Measurements from ENCODE around the gene RNF150.
"Not testable (repeated sequence)": the region's sequence is repeated elsewhere in the genome, so short reads cannot be mapped to it uniquely, and the experiment has no call there.

Gene RNF150

DNA sequence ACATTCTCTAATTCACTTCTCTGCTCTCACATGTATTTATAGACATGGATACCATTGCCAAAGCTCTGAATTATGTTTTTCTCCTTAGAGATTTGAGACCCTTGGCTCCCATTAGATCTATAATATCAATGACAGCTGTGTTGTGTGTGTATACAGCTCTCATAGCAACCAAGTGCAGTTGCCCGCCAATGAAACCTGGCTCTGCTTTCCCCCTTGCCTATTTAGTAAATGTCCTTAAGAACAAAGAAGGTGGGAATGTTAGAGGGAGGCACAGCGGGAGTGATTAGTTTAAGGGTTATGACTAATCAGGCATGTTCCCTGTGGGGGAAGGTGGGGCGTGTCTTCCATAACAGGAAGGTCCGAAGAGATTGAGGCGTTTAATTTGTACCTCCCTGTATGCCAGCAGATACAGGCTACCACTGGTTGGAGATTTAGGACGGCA lies 276.6 kb downstream of the RNF150 start:
- no peak for DNase-seq

DNA sequence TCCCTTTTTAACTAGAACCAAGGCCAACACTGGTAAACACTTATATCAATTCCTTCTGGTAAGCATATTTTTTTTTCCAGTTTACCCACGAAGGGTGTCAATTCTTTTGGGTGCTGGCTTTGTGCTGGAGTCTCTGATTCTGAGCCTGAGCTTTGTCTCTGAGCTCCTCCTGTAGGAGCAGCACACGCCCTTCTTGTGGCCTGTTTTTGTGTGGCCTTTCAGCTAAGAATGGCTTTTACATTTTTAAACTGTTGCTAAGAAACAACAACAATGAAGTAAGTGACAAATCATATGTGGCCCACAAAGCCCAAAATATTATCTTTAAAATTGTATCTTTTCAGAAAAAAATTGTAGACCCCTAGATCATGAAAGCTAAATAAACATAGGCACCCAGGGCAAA lies 279.1 kb downstream of the RNF150 start:
- DNase-seq, result no peak

DNA sequence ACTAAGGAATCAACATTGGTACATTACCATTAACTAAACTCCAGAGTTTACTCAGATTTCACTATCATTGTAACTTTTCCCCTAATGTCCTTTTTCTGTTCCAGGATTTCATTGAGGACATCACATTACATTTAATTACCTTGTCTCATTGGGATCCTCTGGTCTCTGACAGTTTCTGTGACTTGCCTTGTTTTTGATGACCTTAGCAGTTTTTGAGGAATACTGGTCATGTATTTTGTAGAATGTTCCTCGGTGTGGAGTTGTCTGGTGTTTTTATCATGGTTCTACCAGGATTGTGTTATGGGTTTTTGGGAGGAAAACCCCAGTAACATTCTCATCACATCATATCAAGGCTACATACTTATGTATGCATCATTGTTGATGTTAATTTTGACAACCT lies 281.5 kb downstream of the RNF150 start:
- no peak for DNase-seq

DNA sequence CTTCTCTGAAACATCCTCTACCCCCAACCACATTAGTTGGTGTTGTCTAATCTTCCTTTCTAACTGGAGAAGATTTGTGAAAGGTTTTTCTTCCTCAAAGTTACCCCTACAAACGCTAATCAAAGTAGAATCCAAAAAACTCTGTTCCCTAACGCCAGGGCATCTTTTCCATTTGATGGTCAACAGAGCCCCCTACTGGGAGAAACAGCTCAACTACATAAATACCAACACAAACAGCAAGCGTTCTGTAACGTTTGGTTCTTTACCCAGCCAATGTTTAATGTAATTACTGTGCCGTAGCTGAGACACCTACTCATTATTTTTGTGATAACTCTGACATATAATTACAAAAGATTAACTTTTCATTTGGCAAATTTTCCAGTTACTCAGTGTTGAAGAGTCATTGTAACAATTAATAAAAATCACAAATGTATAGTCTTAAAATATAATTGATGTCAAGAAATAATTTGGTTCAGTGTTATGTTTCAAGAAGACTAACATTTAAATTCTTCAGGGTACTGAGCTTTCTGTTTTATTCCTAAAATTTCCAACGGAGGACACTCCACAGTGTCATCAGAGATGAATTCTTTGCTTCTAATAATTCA lies 282.1 kb downstream of the RNF150 start:
- DNase-seq, result no peak

- DNase-seq, result no peak
These were observed 283.7 kb downstream of the RNF150 start for GRCh38 chr4:140849526-140849925.

DNA sequence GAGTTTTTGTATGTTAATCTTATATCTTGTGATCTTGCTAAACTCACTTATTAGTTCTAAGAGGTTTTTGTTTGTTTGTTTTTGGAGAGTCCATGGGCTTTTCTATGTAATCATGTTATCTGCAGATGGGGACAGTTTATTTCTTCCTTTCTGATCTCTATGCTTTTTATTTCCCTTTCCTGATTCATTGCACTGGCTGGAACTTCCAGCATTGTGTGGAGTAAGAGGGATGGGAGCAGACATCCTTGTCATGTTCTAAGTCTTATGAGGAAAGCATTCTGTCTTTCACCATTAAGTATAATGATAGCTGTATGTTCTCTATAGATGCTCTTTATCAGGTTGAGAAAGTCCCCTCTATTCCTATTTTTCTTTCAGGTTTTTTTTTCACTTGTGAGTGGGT lies 286.5 kb downstream of the RNF150 start:
- DNase-seq, result no peak

DNA sequence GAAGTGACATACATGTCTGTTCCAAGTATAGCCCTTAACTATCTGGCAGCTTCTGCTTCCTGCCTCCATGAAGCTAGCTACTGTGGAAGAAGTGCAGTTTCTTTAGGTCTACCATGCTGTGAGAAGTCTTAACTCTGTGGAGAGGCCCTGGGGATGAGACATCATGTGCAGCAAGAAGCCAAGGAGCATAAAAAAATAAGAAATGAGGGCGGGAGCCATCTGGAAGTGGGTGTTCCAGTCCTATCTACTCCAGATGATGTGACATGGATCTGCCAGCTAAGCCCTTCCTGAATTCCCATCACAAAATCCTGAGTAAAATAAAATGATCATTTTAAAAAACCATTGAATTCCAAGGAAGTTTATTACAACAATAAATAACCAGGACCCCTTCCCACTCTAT lies 289.2 kb downstream of the RNF150 start:
- DNase-seq, result no peak

GRCh38 chr4:140841186-140841585 lies 292.1 kb downstream of the RNF150 start:
- DNase-seq, result no peak

DNA sequence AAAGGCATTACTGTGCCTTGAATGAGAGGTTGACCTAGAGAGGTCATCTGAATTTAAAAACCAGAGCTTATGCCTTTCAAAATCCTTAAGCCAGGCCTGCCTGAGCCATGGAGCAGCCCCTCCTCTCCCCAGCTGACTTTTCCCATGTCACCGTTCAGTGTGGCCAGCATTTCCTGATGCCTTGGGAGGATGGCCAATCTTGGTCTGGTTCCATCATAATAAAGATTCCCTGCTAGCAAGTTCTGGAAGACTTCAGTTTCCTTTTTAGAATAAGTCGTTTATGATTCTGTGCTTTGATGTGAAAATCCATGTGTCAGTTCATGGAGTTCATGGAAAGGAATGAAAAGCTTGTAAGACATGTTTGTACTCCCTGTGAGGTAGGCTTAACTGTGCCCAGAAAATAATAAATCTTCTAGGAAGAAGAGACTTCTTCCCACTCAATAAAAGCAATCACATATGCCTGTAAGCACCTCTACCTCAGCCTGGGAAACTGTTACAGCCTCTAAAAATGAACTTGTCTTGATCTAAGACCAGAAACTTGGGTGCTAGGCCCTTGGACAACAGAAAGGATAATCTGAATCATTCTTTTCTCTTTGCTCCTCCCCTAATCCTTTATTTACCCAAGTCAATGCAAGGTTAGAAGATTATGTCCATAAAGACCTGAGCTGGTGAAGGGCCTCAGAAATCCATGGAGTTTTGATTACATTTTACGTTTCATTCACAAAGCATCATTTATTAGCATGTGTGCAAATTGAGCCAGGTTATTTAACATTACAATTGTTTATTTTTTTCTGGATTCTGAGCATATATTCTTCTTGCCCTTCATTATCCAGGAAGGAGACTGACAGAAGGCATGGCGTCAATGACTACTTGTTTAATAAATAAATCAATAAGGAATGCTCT lies 293.1 kb downstream of the RNF150 start:
- no peak for DNase-seq

- DNase-seq, result no peak
These were observed 293.9 kb downstream of the RNF150 start for GRCh38 chr4:140839406-140839805.

GRCh38 chr4:140837736-140838135 lies 295.5 kb downstream of the RNF150 start:
- no peak for DNase-seq

DNA sequence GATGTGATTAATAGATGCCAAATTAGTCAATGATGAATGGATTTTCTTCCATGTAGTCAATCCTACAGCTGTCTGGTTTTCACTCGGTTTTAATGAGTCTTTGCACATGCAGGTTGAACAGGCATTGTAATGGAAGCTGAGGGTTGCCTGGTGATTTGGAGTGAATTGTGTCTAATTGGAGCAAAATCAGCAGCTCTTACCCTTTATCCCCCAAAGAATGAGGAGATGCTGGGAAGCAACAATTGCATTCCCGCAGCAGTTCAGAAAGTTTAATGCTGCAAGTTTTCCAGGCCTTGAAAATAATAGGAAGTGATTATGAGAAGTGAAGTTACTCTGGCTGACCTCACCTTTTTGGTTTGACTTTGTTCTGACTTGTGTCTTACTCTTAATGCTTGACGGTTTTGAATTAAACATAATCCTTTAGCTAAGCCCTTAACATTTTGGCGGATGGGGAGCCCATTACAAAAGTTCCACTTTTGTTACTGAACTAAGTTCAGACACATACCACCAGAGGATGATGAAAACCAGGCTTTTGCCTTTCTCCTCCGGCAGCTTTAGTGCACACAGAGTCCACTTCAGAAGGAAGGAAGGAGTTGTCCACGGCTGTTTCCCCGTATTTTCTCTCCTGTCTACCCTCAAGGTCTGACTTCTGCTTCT lies 298.3 kb downstream of the RNF150 start:
- DNase-seq, result no peak

DNA sequence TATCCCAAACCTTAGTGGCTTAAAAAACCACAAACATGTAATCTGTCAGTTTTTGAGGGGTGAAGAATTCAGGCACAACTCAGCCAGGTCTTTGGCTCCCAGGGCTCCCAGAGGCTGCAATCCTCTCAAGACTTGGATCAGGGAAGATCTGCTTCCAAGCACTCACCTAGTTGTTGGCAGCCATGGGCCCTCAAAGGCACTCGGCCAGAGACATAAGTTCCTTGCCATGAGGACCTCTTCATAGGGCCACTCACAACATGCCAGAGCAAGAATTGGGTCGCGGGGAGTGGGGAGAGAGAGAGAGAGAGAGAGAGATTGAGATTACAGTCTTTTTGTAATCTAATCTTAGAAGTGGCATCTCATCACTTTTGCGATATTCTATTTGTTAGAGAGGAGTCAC lies 300.0 kb downstream of the RNF150 start:
- no peak for DNase-seq

GRCh38 chr4:140829825-140830224 lies 303.4 kb downstream of the RNF150 start:
- DNase-seq, result no peak

DNA sequence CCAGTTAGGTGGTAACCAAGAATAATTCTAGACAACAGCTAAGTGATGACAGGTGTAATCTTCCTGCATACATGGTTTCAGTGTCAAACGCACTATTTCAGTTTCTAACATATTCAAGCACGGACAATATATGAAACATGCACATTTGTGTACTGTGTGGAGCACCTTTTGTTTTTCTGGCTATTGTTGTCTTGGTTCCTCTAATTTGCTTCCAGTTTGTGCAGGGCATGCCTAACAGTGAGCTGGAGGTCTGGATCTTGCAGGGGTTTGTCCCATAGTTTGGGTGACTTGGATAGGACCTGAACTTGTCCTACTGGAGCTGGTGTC lies 306.6 kb downstream of the RNF150 start:
- no peak for DNase-seq

DNA sequence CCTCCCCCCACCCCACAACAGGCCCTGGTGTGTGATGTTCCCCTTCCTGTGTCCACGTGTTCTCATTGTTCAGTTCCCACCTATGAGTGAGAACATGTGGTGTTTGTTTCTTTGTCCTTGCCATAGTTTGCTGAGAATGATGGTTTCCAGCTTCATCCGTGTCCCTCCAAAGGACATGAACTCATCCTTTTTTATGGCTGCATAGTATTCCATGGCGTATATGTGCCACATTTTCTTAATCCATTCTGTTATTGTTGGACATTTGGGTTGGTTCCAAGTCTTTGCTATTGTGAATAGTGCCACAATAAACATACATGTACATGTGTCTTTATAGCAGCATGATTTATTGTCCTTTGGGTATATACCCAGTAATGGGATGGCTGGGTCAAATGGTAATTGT lies 312.7 kb downstream of the RNF150 start:
- DNase-seq, result not testable (repeated sequence)

DNA sequence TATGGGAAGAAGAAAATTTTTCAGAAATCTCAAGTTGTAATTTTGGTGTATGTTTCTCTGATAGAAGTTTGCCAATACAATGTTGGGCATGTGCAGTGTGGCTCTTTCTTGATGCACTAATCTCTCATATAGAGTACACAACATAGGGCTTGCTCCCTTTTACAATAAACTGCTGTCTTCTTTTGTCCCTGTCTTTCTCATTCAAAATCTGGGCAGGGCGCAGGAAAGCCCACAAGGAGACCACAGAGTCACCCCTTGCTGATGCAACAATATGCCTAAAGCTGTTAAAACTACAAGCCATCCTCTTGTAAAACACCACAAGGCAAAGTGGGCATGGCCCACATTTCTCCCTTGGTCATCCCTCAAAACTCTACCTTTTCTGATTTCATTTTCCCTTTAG lies 313.7 kb downstream of the RNF150 start:
- DNase-seq, result no peak

DNA sequence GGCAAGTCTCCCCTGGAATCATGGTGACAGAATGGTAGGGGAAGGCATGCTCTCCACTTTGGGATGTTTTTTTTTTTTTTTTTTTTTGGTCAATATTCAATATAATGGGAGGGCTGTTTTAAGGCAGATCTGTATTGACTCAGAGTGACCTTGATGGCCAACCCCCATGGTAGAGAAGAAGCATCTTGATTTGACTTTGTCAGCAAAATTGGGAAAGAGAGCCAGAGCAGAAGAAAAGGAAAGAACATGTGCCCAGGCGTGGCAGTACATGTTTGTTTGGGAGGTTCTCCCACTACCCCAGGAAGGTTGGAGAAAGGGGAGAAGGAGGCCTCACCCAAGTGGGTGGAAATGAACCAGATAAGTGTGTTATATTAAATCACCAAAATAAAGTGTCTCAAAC lies 314.8 kb downstream of the RNF150 start:
- no peak for DNase-seq

- DNase-seq, result no peak
These were observed 316.3 kb downstream of the RNF150 start for GRCh38 chr4:140816806-140817510.

- no peak for DNase-seq
These were observed 319.5 kb downstream of the RNF150 start for GRCh38 chr4:140813804-140814203.

DNA sequence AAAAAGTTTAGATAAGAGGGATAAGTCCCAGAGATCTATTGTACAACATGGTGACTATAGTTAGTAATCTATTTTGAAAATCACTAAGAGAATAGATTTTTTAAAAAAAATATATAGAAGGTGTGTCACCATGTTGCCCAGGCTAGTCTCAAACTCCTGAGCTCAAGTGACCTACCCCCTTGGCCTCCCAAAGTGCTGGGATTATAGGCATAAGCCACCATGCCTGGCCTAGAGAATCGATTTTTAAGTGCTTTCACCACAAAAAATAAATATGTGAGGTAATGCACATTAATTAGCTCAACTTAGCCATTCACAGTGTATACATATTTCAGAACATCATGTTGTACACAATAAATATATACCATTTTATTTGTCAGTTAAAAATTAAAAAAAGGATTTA lies 320.4 kb downstream of the RNF150 start:
- no peak for DNase-seq

GRCh38 chr4:140811429-140811828 lies 321.8 kb downstream of the RNF150 start:
- no peak for DNase-seq

- not testable (repeated sequence) for DNase-seq
These were observed 322.6 kb downstream of the RNF150 start for GRCh38 chr4:140810591-140811169.

Measured in stimulated activated CD4-positive, alpha-beta T cell treated with anti-CD3 and anti-CD28 coated beads, Interleukin-4, amount 100 ng/mL, for 24 hours (primary cell).